CD4-positive, alpha-beta memory T cell (primary cell): ENCODE measurements around the gene HOXB9. TPM values are rescaled to one million over a fixed set of nuclear protein-coding genes. Genes with fewer than 3 reads are reported as not detected.

Experiments used
- CTCF ChIA-PET: fragments of 350-600 bp; sonication (Branson Sonifier 250); formaldehyde crosslinking; loops from one replicate; lab custom pipeline; 2021; ENCODE audit warnings: inconsistent platforms; ENCODE audit not compliant: partially characterized antibody; lab: Charles Lee
- POLR2A ChIA-PET: fragments of 350-600 bp; sonication (Branson Sonifier 250); formaldehyde crosslinking; loops from one replicate; lab custom pipeline; 2021; ENCODE audit not compliant: partially characterized antibody; lab: Charles Lee
- DNase-seq, 5 donors: peaks; one replicate each; pipeline versions ENCODE4 v3.0.0 to v3.0.0-alpha.2; 2020 to 2022; ENCODE audit warnings: mixed read lengths in 1 of 5
- H3K27ac ChIP-seq: one replicate; pipeline ENCODE4 v1.7.0; 2013; ENCODE audit warnings: low read depth, low read length
- H3K27me3 ChIP-seq: 2 replicates; pipeline ENCODE4 v1.7.0; 2013; ENCODE audit warnings: mild to moderate bottlenecking, low read length, moderate library complexity; ENCODE audit not compliant: insufficient read depth
- H3K36me3 ChIP-seq: 2 replicates; pipeline ENCODE4 v1.7.0; 2013; ENCODE audit warnings: mild to moderate bottlenecking, low read length, moderate library complexity; ENCODE audit not compliant: insufficient read depth
- H3K4me1 ChIP-seq: 2 replicates; pipeline ENCODE4 v1.7.0; 2013; ENCODE audit warnings: mild to moderate bottlenecking, low read length, moderate library complexity; ENCODE audit not compliant: insufficient read depth
- H3K4me3 ChIP-seq, 2 donors: one replicate each; pipeline ENCODE4 v1.7.0; 2013; ENCODE audit warnings: low read length in 2 of 2, mild to moderate bottlenecking in 1 of 2
- H3K9me3 ChIP-seq, 2 donors: one replicate each; pipeline ENCODE4 v1.7.0; 2013; ENCODE audit warnings: low read length in 2 of 2, control low read depth in 1 of 2; ENCODE audit not compliant: control insufficient read depth in 1 of 2
- H3K27ac Mint-ChIP-seq, 7 donors: one replicate each; pipeline ENCODE4 v1.8.0; 2020 to 2021; ENCODE audit warnings: mixed read lengths in 7 of 7, mild to moderate bottlenecking in 6 of 7, inconsistent platforms in 3 of 7, moderate library complexity in 3 of 7
- H3K27me3 Mint-ChIP-seq, 2 donors: one replicate each; pipeline ENCODE4 v1.8.0; 2020 to 2021; ENCODE audit warnings: mixed read lengths in 2 of 2
- H3K36me3 Mint-ChIP-seq, 2 donors: one replicate each; pipeline ENCODE4 v1.8.0; 2020 to 2021; ENCODE audit warnings: mixed read lengths in 2 of 2, inconsistent platforms in 1 of 2, mild to moderate bottlenecking in 1 of 2
- H3K4me1 Mint-ChIP-seq, 4 donors: one replicate each; pipeline ENCODE4 v1.8.0; 2020 to 2021; ENCODE audit warnings: mixed read lengths in 4 of 4, mild to moderate bottlenecking in 1 of 4
- H3K4me3 Mint-ChIP-seq, 8 donors: one replicate each; pipeline ENCODE4 v1.8.0; 2020 to 2021; ENCODE audit warnings: mixed read lengths in 8 of 8, mild to moderate bottlenecking in 7 of 8, moderate library complexity in 6 of 8, inconsistent platforms in 3 of 8
- H3K9me3 Mint-ChIP-seq, 8 donors: one replicate each; pipeline ENCODE4 v1.8.0; 2020 to 2021; ENCODE audit warnings: mixed read lengths in 8 of 8, mild to moderate bottlenecking in 5 of 8, inconsistent platforms in 3 of 8, moderate library complexity in 1 of 8
- intact Hi-C: fragments of 100-400 bp; cut with micrococcal nuclease; formaldehyde crosslinking; loops from one replicate; pipeline ENCODE4 v1.15.1; 2023
- polyA plus RNA-seq, 2 donors: library from polyadenylated mRNA; unstranded; fragments of 300-500 nt; fragmentation: Illumina TruSeq; gene quantifications; one replicate each; pipeline ENCODE4 v1.2.3, GENCODE V29; 2021
- total RNA-seq, 2 experiments: library from RNA; stranded (reverse); gene quantifications; one replicate each; pipeline ENCODE4 v1.2.3, GENCODE V29; 2021

Gene HOXB9
- total and polyA plus RNA-seq, 4 experiments from 2014 or later: not detected

GRCh38 chr17:48598736-48599135, 27.4 kb downstream of the HOXB9 start:
- H3K36me3 Mint-ChIP-seq: no peaks in the 10 kb centered on the region
- POLR2A ChIA-PET: interaction anchor here (0.6 to 1.1 kb wide), 2 partner anchors 20 to 518 kb away, joined by 3 to 4 read pairs; no protein-coding TSS in a partner anchor
- H3K4me1 Mint-ChIP-seq: peaks cover 19 to 55% (median 38%) of the 10 kb centered on the region in 4 donors
- no peaks in the 10 kb centered on the region for H3K9me3 Mint-ChIP-seq
- CTCF ChIA-PET: interaction anchor here (0.7 to 1.5 kb wide), 3 partner anchors 11 to 254 kb away, joined by 3 read pairs; no protein-coding TSS in a partner anchor
- DNase-seq: no peak
- Histone ChIP-seq H3K27me3 (peaks cover 79% of the 10 kb centered on the region), H3K9me3 (no peaks in the 10 kb centered on the region), H3K36me3 (no peaks in the 10 kb centered on the region), H3K4me3 (no peak overlapping the region), H3K4me1 (peaks cover 49% of the 10 kb centered on the region), H3K27ac (no peak overlapping the region)
- H3K27ac Mint-ChIP-seq: peak overlapping the region in 1 of 7 donors; percentile 73
- intact Hi-C loops: no loop called here
- H3K27me3 Mint-ChIP-seq: peaks cover 62 to 81% of the 10 kb centered on the region in 2 donors
- H3K4me3 Mint-ChIP-seq: peak overlapping the region in 7 of 8 donors; percentile 75 to 93 (median 87)

- ChIA-PET POLR2A (no interaction called here), CTCF (interaction anchor here (0.7 to 1.5 kb wide), 3 partner anchors 12 to 254 kb away, joined by 3 read pairs; no protein-coding TSS in a partner anchor)
- Mint-ChIP-seq H3K9me3 (no peaks in the 10 kb centered on the region), H3K27me3 (peaks cover 55 to 80% of the 10 kb centered on the region in 2 donors), H3K36me3 (no peaks in the 10 kb centered on the region), H3K4me3 (peak overlapping the region; percentile 75 to 93 (median 86)), H3K27ac (peak overlapping the region in 2 of 7 donors; percentile 49 to 73), H3K4me1 (peaks cover 21 to 57% (median 41%) of the 10 kb centered on the region in 4 donors)
- Histone ChIP-seq H3K36me3 (no peaks in the 10 kb centered on the region), H3K27ac (no peak overlapping the region), H3K9me3 (no peaks in the 10 kb centered on the region), H3K4me3 (peak overlapping the region; percentile 54 to 57), H3K4me1 (peaks cover 52% of the 10 kb centered on the region), H3K27me3 (peaks cover 76% of the 10 kb centered on the region)
- intact Hi-C loops: no loop called here
- no peak for DNase-seq
Observed at GRCh38 chr17:48597778-48598631, 28.2 kb downstream of the HOXB9 start.

GRCh38 chr17:48597528-48597777, 28.7 kb downstream of the HOXB9 start:
- Histone ChIP-seq H3K36me3 (no peaks in the 10 kb centered on the region), H3K9me3 (no peaks in the 10 kb centered on the region), H3K27ac (no peak overlapping the region), H3K4me1 (peaks cover 52% of the 10 kb centered on the region), H3K27me3 (peaks cover 76% of the 10 kb centered on the region), H3K4me3 (peak overlapping the region; percentile 54 to 57)
- H3K9me3 Mint-ChIP-seq: no peaks in the 10 kb centered on the region
- H3K4me1 Mint-ChIP-seq: peaks cover 27 to 58% (median 45%) of the 10 kb centered on the region in 4 donors
- peak in 3 of 5 donors; percentile 45 to 52 (median 52) for DNase-seq
- no peaks in the 10 kb centered on the region for H3K36me3 Mint-ChIP-seq
- ChIA-PET CTCF (no interaction called here), POLR2A (no interaction called here)
- H3K4me3 Mint-ChIP-seq: peak overlapping the region; percentile 75 to 93 (median 86)
- H3K27ac Mint-ChIP-seq: peak overlapping the region in 3 of 7 donors; percentile 13 to 73 (median 31)
- H3K27me3 Mint-ChIP-seq: peaks cover 53 to 80% of the 10 kb centered on the region in 2 donors
- intact Hi-C loops: no loop called here

- peaks cover 52% of the 10 kb centered on the region for H3K4me1 ChIP-seq
- intact Hi-C loops: no loop called here
- no peaks in the 10 kb centered on the region for H3K9me3 Mint-ChIP-seq
Observed at GRCh38 chr17:48596735-48597527, 29.2 kb downstream of the HOXB9 start.

GRCh38 chr17:48596000-48596734, 30.0 kb downstream of the HOXB9 start:
- peak overlapping the region in 1 of 2 donors; percentile 47 for H3K4me3 ChIP-seq
- CTCF ChIA-PET: interaction anchor here (0.6 to 6.0 kb wide), 7 partner anchors 12 to 288 kb away, joined by 3 to 59 read pairs (median 3); no protein-coding TSS in a partner anchor
- H3K27me3 Mint-ChIP-seq: peaks cover 55 to 78% of the 10 kb centered on the region in 2 donors
- peak in 1 of 5 donors; percentile 64 for DNase-seq
- peaks cover 23 to 52% (median 42%) of the 10 kb centered on the region in 4 donors for H3K4me1 Mint-ChIP-seq
- POLR2A ChIA-PET: interaction anchor here (1.3 kb wide), 1 partner anchor 18 kb away, joined by 4 read pairs; no protein-coding TSS in a partner anchor
- no peaks in the 10 kb centered on the region for H3K9me3 ChIP-seq
- H3K36me3 ChIP-seq: no peaks in the 10 kb centered on the region
- H3K4me1 ChIP-seq: peaks cover 46% of the 10 kb centered on the region
- peak overlapping the region in 4 of 7 donors; percentile 23 to 73 (median 42) for H3K27ac Mint-ChIP-seq
- H3K36me3 Mint-ChIP-seq: no peaks in the 10 kb centered on the region
- H3K27ac ChIP-seq: no peak overlapping the region
- peak overlapping the region; percentile 67 to 93 (median 86) for H3K4me3 Mint-ChIP-seq
- intact Hi-C loops: no loop called here
- H3K27me3 ChIP-seq: peaks cover 65% of the 10 kb centered on the region
- H3K9me3 Mint-ChIP-seq: no peaks in the 10 kb centered on the region

More at GRCh38 chr17:48596735-48597527, 29.2 kb downstream of the HOXB9 start:
- DNase-seq: no peak
- Histone ChIP-seq H3K4me3 (peak overlapping the region; percentile 47 to 54), H3K36me3 (no peaks in the 10 kb centered on the region), H3K9me3 (no peaks in the 10 kb centered on the region), H3K27me3 (peaks cover 72% of the 10 kb centered on the region), H3K27ac (no peak overlapping the region)
- ChIA-PET CTCF (interaction anchor here (0.6 to 1.2 kb wide), 4 partner anchors 17 to 263 kb away, joined by 3 to 4 read pairs (median 3); no protein-coding TSS in a partner anchor), POLR2A (interaction anchor here (1.3 kb wide), 1 partner anchor 17 kb away, joined by 4 read pairs; no protein-coding TSS in a partner anchor)
- no peaks in the 10 kb centered on the region for H3K36me3 Mint-ChIP-seq
- H3K4me3 Mint-ChIP-seq: peak overlapping the region; percentile 67 to 93 (median 86)
- H3K27ac Mint-ChIP-seq: peak overlapping the region in 4 of 7 donors; percentile 13 to 73 (median 28)
- peaks cover 55 to 78% of the 10 kb centered on the region in 2 donors for H3K27me3 Mint-ChIP-seq
- H3K4me1 Mint-ChIP-seq: peaks cover 26 to 58% (median 43%) of the 10 kb centered on the region in 4 donors

- no peak overlapping the region for H3K27ac ChIP-seq
- no peaks in the 10 kb centered on the region for H3K9me3 ChIP-seq
- H3K36me3 ChIP-seq: no peaks in the 10 kb centered on the region
- Mint-ChIP-seq H3K9me3 (peaks cover 0 to under 1% (median 0%) of the 10 kb centered on the region in 8 donors), H3K36me3 (no peaks in the 10 kb centered on the region), H3K27ac (peak overlapping the region in 1 of 7 donors; percentile 23), H3K27me3 (peaks cover 53 to 77% of the 10 kb centered on the region in 2 donors), H3K4me3 (peak overlapping the region in 4 of 8 donors; percentile 14 to 41 (median 28)), H3K4me1 (peaks cover 23 to 53% (median 42%) of the 10 kb centered on the region in 4 donors)
- H3K4me3 ChIP-seq: no peak overlapping the region
- DNase-seq: no peak
- ChIA-PET POLR2A (interaction anchor here (1.3 kb wide), 1 partner anchor 19 kb away, joined by 4 read pairs; no protein-coding TSS in a partner anchor), CTCF (interaction anchor here (0.7 to 6.0 kb wide), 10 partner anchors 11 to 515 kb away, joined by 3 to 59 read pairs (median 6); no protein-coding TSS in a partner anchor)
- peaks cover 59% of the 10 kb centered on the region for H3K27me3 ChIP-seq
- H3K4me1 ChIP-seq: peaks cover 46% of the 10 kb centered on the region
- intact Hi-C loops: no loop called here
Observed at GRCh38 chr17:48595278-48595999, 30.7 kb downstream of the HOXB9 start.
